Cortex of kidney (tissue), 1 donor: ENCODE data around the gene KCMF1.

Experiments used
- DNase-seq: peaks from one replicate; lab custom pipeline; 2025; lab: John Stamatoyannopoulos, UW

The KCMF1 gene

DNA sequence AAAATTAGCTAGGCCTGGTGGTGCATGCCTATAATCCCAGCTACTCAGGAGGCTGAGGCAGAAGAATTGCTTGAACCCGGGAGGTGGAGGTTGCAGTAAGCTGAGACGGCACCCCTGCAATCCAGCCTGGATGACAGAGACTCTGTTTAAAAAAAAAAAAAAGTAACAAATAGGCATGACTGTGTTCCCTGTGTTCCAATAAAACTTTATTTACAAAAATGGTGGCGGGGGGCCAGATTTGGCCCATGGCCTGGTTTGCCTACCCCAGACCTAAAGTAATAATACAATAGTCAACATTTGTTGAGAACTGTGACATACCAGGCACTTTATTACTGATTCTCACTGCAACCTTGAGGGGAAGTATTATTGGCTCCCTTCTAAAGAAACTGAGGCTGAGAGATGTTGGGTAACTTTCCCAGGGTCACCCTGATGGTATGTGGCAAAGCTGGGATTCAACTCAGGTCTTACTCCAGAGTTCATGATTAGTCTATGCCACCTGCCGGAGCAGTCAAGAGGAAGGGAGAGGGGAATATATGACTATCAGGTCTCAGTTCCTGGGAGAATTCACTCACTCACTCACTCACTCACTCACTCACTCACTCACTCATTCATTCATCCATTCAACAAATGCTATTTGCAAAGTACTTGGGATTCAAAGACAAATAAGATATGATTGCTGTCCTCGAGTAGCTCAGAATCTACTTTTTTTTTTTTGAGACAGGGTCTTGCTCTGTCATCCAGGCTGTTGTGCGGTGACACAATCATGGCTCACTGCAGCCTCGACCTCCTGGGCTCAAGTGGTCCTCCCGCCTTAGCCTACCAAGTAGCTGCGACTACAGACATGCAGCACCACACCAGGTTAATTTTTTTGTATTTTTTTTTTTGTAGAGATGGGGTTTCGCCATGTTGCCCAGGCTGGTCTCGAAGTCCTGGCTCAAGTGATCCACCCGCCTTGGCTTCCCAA lies 14.3 kb upstream of the KCMF1 start:
- DNase-seq, result no peak

GRCh38 chr2:84957771-84958134 lies 13.2 kb upstream of the KCMF1 start:
- DNase-seq, result no peak

DNA sequence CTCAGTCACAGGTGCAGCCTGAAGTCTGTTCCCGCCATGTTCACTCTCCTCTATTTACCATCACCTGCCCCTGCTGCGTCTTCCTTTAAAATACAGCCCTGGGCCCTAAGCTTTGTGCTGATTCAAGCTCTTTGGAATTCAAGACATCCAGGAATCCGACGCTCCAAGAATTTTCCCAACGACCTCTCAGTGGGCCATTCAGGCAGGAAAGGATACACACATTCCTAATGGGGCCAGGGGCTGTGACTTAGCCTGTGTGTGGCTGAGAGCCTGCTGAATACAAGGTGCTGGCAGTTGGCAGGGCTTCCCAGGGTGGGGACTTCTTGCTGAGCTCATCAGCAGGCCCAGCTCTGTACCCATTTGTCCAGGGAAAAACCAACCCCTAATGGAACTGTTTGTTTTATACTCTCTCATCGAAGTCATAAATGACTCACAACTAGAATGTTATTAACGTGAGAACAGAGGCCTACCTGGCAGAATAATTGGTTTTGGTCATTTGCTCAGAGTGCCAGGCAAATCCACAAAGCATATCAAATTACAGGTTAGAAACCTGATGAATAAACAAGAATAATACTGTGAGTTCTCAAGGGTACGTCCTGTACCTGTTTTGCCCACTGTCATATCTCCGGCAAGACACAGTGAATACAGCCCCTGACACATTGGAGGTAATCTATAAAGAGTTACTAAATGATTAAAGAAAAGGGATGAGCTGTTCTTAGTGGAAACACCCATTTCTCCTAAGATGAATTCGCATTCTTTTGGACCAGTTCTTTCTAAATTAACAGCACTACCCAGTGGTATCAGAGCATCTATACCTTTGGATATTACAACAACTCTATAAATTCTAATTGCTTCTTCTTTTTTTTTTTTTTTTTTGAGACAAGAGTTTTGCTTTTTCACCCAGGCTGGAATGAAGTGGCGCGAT lies 12.6 kb upstream of the KCMF1 start:
- no peak for DNase-seq

DNA sequence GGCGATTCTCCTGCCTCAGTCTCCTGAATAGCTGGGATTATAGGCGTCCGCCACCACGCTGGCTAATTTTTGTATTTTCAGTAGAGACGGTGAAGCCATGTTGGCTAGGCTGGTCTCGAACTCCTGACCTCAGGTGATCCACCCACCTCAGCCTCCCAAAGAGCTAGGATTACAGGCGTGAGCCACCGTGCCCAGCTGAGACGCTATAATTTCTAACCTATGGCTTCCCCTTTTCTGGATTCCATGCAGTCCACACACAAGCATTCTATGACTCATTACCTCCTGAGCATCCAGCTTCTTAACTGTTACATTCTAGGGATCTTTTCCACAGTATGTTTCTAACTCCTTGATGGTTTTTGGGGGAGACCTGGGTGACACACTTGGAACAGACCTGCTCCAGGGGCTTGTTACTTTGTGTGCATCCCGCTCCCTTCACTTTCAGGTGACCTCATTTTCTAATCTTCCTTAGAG lies 11.8 kb upstream of the KCMF1 start:
- DNase-seq, result no peak

DNA sequence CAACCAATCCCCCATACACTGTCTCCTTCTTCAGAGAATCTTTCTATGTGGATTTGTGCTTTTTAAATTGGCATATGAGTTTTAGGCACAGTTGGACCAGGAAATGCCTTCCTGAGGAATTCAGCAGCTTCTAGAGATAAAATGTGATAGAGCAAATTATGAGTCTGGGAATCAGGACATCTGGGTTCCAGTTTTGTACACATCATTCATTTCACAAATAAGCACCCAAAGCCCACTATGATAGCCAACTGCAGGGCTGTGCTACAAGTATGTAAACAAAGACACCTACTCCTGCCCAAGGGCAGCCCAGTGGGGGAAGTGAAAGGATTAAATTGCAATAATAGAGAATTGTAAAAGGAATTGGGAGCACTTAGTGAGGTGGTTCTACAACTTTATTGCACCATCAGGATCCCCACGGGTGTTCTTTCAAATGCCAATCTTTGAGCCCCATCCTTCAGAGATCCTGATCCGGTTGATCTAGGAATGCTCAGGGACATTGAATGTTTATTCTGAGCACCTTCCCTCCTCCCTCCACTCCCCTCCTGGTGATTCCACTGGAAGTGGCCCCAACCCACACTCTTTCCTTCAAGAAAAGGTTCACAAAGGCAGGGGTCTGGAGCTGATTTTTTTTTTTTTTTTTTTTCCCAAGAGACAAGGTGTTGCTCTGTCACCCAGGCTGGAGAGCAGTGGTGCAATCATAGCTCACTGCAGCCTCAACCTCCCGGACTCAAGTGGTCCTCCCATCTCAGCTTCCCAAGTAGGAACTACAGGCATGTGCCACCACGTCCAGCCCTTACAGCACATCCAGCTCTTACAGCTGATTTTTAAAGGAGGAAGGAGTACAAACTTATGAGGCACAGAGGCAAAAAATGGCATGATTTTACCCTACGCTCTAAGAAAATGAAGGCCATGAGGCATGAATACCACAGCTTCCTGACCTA lies 11.1 kb upstream of the KCMF1 start:
- DNase-seq, result no peak

GRCh38 chr2:84962917-84963316 lies 8.0 kb upstream of the KCMF1 start:
- no peak for DNase-seq

- no peak for DNase-seq
Observed at GRCh38 chr2:84963323-84963691, 7.7 kb upstream of the KCMF1 start.

DNA sequence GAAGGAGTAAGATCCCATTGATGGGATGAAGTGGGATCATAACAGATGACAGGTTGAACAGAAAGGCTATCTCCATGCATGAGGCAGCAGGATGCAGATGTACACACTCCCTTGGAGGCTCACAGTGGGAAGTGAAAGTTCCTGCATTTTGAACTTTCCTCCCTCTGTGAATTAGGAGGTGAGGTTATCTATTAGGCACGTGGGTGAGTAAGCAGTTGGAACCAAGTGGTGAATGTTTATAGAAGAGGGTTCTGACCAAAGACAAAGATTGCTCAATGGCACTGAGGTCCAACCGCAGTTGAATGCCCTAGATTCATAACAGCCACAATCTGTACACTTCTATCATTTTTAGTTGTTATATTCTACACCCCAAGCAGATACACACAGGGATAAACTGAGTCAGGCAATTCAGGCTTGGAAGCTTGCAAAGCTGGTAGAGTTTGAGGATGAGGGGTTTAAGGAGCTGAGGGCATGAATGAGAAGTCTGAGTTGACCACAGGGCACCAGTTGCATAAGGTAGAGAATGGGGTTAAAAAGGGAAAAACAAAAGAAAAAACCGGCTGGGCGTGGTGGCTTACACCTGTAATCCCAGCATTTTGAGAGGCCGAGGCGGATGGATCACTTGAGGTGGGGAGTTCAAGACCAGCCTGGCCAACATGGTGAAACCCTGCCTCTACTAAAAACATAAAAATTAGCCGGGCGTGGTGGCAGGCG lies 7.1 kb upstream of the KCMF1 start:
- DNase-seq, result no peak

DNA sequence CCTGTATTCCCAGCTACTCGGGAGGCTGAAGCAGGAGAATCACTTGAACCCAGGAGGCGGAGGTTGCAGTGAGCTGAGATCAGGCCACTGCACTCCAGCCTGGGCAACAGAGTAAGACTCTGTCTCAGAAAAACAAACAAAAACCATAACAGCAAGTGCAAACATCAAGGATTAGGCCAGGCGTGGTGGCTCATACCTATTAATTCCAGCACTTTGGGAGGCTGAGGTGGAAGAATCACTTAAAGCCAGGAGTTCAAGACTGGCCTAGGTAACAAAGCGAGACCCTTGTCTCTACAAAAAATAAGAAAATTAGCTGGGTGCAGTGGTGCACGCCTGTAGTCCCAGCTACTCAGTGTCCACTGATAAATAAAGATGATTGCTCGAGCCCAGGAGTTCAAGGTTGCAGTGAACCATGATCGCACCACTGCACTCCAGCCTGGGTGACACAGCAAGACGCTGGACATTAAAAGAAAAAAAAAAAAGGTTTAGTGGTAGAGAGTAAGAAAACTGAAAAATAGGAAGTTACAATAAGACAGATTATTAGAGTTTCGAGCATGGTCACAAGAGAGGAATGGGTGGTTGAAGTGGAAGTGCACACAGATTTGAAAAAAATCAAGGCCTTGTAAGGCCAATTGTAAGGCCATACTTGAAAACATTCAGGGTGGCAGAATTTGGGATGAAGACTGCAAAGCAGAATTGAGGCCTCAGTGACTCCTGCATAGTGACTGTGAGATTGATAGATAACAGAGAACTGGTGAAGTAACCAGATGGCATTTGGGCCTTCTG lies 6.4 kb upstream of the KCMF1 start:
- DNase-seq, result no peak

DNA sequence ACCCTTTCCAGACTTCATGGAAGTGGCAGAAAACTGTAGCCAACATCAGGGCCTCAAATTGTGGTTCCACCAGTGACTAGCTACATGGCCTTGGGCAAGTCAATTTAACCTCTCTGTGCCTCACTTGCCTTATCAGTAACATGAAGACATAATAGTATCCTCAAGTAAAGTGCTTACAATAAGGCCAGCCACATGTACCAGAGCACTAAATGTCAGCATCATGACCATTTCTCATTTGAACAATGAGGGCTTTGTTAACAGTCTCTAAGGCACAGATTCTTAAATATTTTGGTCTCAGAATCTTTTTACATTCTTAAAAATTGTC lies 5.8 kb upstream of the KCMF1 start:
- no peak for DNase-seq

DNA sequence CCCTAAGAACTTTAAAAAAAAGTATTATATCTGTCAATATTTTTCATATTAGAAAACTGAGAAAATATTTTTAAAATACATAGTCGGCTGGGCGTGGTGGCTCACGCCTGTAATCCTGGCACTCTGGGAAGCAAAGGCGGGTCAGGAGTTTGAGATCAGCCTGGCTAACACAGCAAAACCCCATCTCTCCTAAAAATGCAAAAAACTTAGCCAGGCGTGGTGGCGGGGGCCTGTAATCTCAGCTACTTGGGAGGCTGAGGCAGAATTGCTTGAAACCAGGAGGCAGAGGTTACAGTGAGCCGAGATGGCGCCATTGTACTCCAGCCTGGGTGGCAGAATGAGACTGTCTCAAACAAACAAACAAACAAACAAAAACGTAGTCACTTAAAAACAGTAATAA lies 5.1 kb upstream of the KCMF1 start:
- DNase-seq, result no peak

DNA sequence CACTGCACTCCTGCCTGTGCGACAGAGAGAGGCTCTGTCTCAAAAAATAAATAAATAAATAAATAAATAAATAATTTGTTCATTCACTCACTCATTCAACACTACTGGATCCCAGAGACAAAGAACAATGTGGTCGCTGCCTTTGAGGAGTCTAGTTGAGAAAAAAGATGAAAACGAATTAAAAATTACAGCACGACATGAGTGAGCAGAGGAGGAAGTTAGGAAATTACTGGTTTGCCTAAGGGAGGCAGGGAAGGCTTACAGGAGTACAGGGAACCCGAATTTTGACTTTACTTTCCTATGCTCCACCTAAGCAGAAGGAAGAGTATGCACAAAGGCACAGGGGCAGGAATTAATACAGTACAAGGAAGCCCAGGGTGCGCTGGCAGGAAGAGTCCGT lies 4.2 kb upstream of the KCMF1 start:
- DNase-seq, result no peak

DNA sequence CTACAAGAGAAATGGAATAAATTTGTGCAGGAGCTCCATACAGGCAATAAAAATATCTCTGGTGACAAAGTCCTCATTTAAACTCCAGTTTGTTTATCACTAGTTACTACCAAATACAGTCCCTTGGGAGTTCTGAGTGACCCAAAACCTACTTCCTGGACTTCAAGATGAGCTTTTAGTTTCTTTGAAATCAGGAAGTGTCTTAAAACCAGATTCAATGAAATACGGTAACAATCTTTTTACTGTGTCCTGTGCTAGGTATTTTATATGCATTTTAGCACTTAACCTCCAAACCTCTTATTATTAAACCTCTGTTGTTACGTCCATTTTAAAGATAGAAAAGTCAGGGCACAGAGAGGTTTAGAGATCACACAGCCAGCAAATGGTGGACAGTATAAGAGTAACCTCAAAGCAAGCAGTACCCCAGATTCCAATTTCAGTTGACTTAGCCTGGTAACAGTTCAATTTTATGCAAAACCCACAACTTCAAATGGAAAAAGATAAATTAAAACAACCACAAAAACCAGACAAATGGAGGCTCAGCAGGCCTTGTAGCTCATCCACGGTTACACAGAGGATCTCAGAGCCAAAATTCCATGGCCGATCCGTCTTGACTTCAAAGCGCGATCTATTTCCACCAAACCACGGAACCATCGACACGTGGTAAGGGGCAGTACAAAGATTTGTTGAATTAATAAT lies 1.3 kb upstream of the KCMF1 start:
- no peak for DNase-seq

GRCh38 chr2:84970210-84970867 lies 622 bp upstream of the KCMF1 start:
- DNase-seq, result no peak

DNA sequence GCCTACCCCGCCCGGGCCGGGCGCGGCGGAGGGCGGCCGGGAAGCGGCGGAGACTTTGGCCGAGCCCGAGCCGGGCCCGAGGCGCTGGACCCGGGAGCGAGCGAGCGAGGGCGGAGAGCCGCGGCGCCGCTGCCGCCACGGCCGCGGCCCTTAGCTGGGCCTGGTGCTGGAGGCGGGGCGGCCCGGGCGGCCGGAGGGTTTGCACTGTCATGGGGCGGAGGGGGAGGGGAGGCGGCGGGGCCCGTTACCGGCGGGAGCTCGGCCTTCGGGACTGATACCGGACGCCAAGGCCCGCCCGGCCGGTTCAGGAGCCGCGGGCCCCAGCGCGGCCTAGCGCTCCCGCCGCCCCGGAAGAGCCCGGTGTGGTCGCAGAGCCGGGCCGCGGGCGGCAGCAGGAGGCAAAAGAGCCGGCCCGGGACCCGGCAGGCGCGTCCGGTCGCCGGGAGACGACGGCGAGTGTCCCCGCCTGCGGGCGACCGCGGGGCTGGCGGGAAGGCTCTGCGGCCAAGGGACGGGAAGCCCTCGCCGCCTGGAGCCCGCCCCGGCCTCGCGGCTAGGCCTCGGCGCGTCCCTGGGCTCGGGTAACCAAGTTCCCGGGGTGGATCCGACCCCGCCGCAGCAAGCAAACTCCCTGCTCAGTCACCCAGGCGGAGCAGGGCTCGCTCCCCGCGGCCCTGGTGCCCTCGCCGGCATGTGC lies 697 bp downstream of the KCMF1 start:
- no peak for DNase-seq

DNA sequence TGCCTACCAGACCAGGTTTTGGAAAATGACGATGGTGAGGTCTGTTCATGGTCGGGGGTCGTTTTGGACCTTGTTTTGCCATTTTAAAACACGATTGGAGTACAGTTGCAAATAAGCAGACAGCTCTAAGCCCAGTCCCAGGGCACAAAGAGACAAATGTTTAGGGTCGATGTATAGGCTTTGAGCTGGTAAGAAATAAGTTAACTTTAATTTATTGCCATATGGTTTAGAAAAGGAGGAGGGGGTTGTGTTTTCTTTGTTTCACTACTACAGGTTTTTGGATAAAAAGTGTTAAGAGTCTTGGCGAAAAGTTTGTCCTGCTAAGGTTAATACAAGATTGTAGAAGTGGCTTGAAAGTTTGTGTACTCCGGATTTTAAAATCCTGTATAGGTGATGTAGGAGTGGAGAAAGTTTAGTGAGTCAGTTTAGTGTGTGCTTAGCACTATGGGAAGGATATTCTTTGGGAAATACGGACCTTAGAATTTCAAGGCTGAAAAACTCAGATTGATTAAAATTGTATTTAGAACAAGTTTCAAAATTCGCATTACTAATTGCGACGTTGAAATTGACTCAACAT lies 1.3 kb downstream of the KCMF1 start:
- DNase-seq, result no peak

DNA sequence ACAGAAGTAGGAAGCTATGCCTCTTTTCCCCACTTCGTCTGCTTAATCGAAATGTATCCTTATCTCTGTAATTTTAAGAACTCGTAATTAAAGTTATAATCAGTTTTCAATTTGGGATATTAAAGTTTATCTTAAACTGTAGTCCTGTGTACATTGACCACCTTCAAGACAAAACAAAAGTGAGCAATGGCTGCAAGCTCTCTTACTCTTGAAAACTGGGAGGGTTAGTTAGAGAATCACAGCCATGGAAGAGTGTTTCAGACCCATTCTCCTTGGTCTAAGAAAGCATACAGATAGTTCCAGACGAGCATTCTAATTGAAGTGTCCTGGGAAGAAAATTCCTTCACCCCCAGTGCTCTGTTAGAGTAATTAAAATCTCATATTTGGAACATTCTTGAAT lies 2.0 kb downstream of the KCMF1 start:
- DNase-seq, result no peak

DNA sequence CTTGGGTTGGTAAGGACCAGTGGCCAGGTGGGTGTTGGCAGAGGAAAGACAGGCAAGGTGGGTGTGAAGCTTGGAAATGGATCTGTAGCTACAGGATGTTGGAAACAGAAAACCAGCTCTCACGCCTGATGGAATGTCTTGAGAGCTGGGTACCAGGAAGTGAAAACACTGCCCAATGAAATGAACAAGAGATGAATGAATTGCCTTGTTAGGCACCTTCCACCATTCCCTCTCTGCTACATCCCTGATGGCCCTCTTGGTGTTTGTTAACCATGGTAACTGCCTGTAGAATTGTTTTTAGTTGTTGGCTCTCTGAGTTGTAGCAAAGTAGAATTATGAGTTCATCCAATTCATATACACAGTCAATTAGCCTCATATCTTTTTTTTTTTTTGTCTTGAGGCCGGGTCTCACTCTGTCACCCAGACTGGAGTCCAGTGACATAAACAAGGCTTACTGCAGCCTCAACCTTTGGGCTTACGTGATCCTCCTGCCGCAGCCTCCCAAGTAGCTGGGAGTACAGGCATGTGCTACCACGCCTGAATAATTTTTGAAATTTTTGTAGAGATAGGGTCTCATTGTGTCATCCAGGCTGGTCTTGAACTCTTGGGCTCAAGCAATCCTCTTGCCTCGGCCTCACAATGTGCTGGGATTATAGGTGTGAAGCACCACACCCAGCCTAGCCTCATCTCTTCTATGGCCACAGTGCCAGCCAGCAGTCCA lies 9.5 kb downstream of the KCMF1 start:
- DNase-seq, result no peak
